ENCODE results near the gene CDR2. TPM values are rescaled to one million over a fixed set of nuclear protein-coding genes. Genes with fewer than 3 reads are reported as not detected.

The CDR2 gene
- total and polyA plus RNA-seq, 3 donors from 2014 or later, result 56.8 to 133 (median 63.7) TPM

- WGBS, 2 donors, result 80 to 100% methylated on average over 2 to 11 of the region's 11 CpGs
- Histone ChIP-seq H3K4me3 (no peak overlapping the region), H3K36me3 (ENCODE audit: low read depth, missing control alignments) (no peaks in the 10 kb centered on the region), H3K27ac (no peak overlapping the region), H3K27me3 (no peaks in the 10 kb centered on the region), H3K4me1 (no peaks in the 10 kb centered on the region), H3K9me3 (no peaks in the 10 kb centered on the region)
- no peak for TF ChIP-seq POLR2A (IDR thresholded peaks at IDR 0.05)
- no peak for TF ChIP-seq CTCF (IDR thresholded peaks at IDR 0.05)
- intact Hi-C loops (cut with DNase I; ENCODE audit: low total_unique reads), result no loop called here
- DNase-seq, result no peak
These were observed 52.4 kb downstream of the CDR2 start for GRCh38 chr16:22322021-22322471.

- H3K27me3 ChIP-seq, result no peaks in the 10 kb centered on the region
- no peak overlapping the region for H3K4me3 ChIP-seq
- no peak for TF ChIP-seq POLR2A (IDR thresholded peaks at IDR 0.05)
- TF ChIP-seq CTCF (IDR thresholded peaks at IDR 0.05), result peak; percentile 71 to 89 (median 87)
- H3K9me3 ChIP-seq, result no peaks in the 10 kb centered on the region
- no peak overlapping the region for H3K27ac ChIP-seq
- H3K4me1 ChIP-seq, result no peaks in the 10 kb centered on the region
- 36 to 62% methylated on average over 10 to 16 of the region's 16 CpGs for WGBS, 2 donors
- intact Hi-C loops (cut with DNase I; ENCODE audit: low total_unique reads), result no loop called here
- H3K36me3 ChIP-seq (ENCODE audit: low read depth, missing control alignments), result no peaks in the 10 kb centered on the region
- DNase-seq, result peak; percentile 85
These were observed 52.9 kb downstream of the CDR2 start for GRCh38 chr16:22321340-22322001.

- Histone ChIP-seq H3K9me3 (no peaks in the 10 kb centered on the region), H3K4me1 (no peaks in the 10 kb centered on the region), H3K4me3 (no peak overlapping the region), H3K27me3 (no peaks in the 10 kb centered on the region), H3K27ac (no peak overlapping the region), H3K36me3 (ENCODE audit: low read depth, missing control alignments) (no peaks in the 10 kb centered on the region)
- TF ChIP-seq CTCF (IDR thresholded peaks at IDR 0.05) (no peak), POLR2A (IDR thresholded peaks at IDR 0.05) (no peak)
- 69 to 77% methylated on average over 13 of the region's 13 CpGs for WGBS, 2 donors
- intact Hi-C loops (cut with DNase I; ENCODE audit: low total_unique reads), result no loop called here
- no peak for DNase-seq
These were observed 53.7 kb downstream of the CDR2 start for GRCh38 chr16:22320572-22321339.

- intact Hi-C loops (cut with DNase I; ENCODE audit: low total_unique reads), result no loop called here
- H3K4me3 ChIP-seq, result no peak overlapping the region
- no peak overlapping the region for H3K27ac ChIP-seq
- DNase-seq, result peak; percentile 40
- H3K36me3 ChIP-seq (ENCODE audit: low read depth, missing control alignments), result no peaks in the 10 kb centered on the region
- no peaks in the 10 kb centered on the region for H3K4me1 ChIP-seq
- WGBS, 2 donors, result 83 to 92% methylated on average over 17 to 18 of the region's 18 CpGs
- no peaks in the 10 kb centered on the region for H3K27me3 ChIP-seq
- TF ChIP-seq CTCF (IDR thresholded peaks at IDR 0.05) (peak in 2 of 3 experiments; percentile 21 to 50), POLR2A (IDR thresholded peaks at IDR 0.05) (no peak)
- no peaks in the 10 kb centered on the region for H3K9me3 ChIP-seq
These were observed 55.6 kb downstream of the CDR2 start for GRCh38 chr16:22318690-22319358.
